Caco-2 (cell line): ENCODE measurements around the gene ELF3. TPM values are rescaled to one million over a fixed set of nuclear protein-coding genes. Genes with fewer than 3 reads are reported as not detected.

Experiments used
- BruUV-seq: library from RNA; stranded (reverse); fragments of 400-500 nt; replicated peaks from 2 replicates; lab custom pipeline; 2021; lab: Mats Ljungman, UMichigan
- CTCF ChIA-PET: fragments of 300-600 bp; sonication (Branson Sonifier 250); formaldehyde crosslinking; loops from one replicate; lab custom pipeline; 2022; ENCODE audit warnings: antibody characterized with exemption; lab: Charles Lee
- POLR2A ChIA-PET: fragments of 300-600 bp; sonication (Branson Sonifier 250); formaldehyde crosslinking; loops from one replicate; lab custom pipeline; 2022; ENCODE audit warnings: antibody characterized with exemption; lab: Charles Lee
- DNase-seq, 2 experiments: peaks; one replicate each; pipeline versions ENCODE4 v3.0.0 to v3.0.0-alpha.2; 2020 to 2022
- H3K27me3 ChIP-seq: replicated peaks from 2 replicates; pipeline ENCODE4 v1.6.0; 2011; ENCODE audit warnings: low read length; ENCODE audit not compliant: control insufficient read depth, insufficient read depth
- H3K36me3 ChIP-seq: 2 replicates; pipeline ENCODE4 v1.5.1; 2011; ENCODE audit warnings: low read length; ENCODE audit not compliant: control insufficient read depth, insufficient read depth
- H3K4me1 ChIP-seq: fragments of 250-450 bp; sonication (Bioruptor Pico); 2 replicates; pipeline ENCODE4 v1.5.1; 2020; ENCODE audit warnings: mild to moderate bottlenecking
- H3K4me3 ChIP-seq: 2 replicates; pipeline ENCODE4 v1.5.1; 2011; ENCODE audit warnings: low read depth, mild to moderate bottlenecking, control low read depth, low read length
- H3K9me3 ChIP-seq: fragments of 250-450 bp; sonication (Bioruptor Pico); 2 replicates; pipeline ENCODE4 v1.5.1; 2020; ENCODE audit warnings: mild to moderate bottlenecking, moderate library complexity
- H3K27ac Mint-ChIP-seq: one replicate; pipeline ENCODE4 v1.8.0; 2022; ENCODE audit warnings: mixed read lengths; ENCODE audit not compliant: unreplicated experiment
- H3K27me3 Mint-ChIP-seq: one replicate; pipeline ENCODE4 v1.8.0; 2022; ENCODE audit warnings: mixed read lengths; ENCODE audit not compliant: insufficient read depth, unreplicated experiment
- H3K36me3 Mint-ChIP-seq: one replicate; pipeline ENCODE4 v1.8.0; 2022; ENCODE audit warnings: mild to moderate bottlenecking, mixed read lengths; ENCODE audit not compliant: insufficient read depth, unreplicated experiment
- H3K4me1 Mint-ChIP-seq: one replicate; pipeline ENCODE4 v1.8.0; 2022; ENCODE audit warnings: low read depth, mixed read lengths; ENCODE audit not compliant: unreplicated experiment
- H3K4me3 Mint-ChIP-seq: one replicate; pipeline ENCODE4 v1.8.0; 2022; ENCODE audit warnings: mild to moderate bottlenecking, moderate library complexity, mixed read lengths; ENCODE audit not compliant: unreplicated experiment
- H3K9me3 Mint-ChIP-seq: one replicate; pipeline ENCODE4 v1.8.0; 2022; ENCODE audit warnings: mixed read lengths; ENCODE audit not compliant: unreplicated experiment
- intact Hi-C: fragments of 100-400 bp; cut with micrococcal nuclease; formaldehyde crosslinking; loops from one replicate; pipeline ENCODE4 v1.10.0; 2022; ENCODE audit not compliant: unreplicated experiment
- total RNA-seq: library from RNA; stranded (reverse); gene quantifications from 2 replicates; pipeline ENCODE4 v1.2.3, GENCODE V29; 2022
- TF ChIP-seq, protein P1 (sequence below), 2 experiments: fragments of 200-600 bp in 1 of 2; IDR thresholded peaks; 1 replicate in 1 of 2; 2 replicates in 1 of 2; pipeline versions ENCODE4 v1.5.1 to v1.8.0; 2011 to 2022; ENCODE audit warnings: antibody characterized with exemption in 1 of 2, control low read depth in 1 of 2, inconsistent platforms in 1 of 2, low read depth in 1 of 2, low read length in 1 of 2, mild to moderate bottlenecking in 1 of 2, moderate library complexity in 1 of 2; ENCODE audit not compliant: insufficient read depth in 1 of 2, severe bottlenecking in 1 of 2, unreplicated experiment in 1 of 2

Gene ELF3
- total RNA-seq, 1 experiment from 2014 or later = 116 TPM

DNA sequence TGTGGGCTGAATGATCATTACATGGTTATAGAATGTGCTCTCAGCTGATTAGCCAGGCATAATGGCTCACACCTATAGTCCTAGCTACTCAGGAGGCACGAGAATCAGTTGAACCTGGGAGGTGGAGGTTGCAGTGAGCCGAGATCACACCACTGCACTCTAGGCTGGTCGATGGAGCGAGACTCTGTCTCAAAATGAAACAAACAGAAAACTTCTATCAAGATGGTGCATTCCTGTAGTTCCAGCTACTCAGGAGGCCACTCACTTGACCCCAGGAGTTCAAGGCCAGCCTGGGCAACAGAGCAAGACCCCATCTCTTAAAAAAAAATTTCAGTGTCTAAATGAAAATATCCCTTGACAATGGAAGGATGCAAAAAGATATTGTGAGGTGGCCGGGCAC, 44.2 kb upstream of the ELF3 start:
- Histone ChIP-seq H3K4me3 (no peak overlapping the region), H3K9me3 (no peaks in the 10 kb centered on the region), H3K27me3 (no peaks in the 10 kb centered on the region), H3K36me3 (peaks cover 6% of the 10 kb centered on the region), H3K4me1 (no peaks in the 10 kb centered on the region)
- Mint-ChIP-seq H3K27me3 (no peaks in the 10 kb centered on the region), H3K9me3 (no peaks in the 10 kb centered on the region), H3K4me1 (no peaks in the 10 kb centered on the region), H3K27ac (no peak overlapping the region), H3K36me3 (peaks cover 93% of the 10 kb centered on the region), H3K4me3 (no peak overlapping the region)
- no TSS peak for BruUV-seq
- POLR2A ChIA-PET = no interaction called here
- CTCF ChIA-PET = no interaction called here
- TF ChIP-seq, protein P1, sequence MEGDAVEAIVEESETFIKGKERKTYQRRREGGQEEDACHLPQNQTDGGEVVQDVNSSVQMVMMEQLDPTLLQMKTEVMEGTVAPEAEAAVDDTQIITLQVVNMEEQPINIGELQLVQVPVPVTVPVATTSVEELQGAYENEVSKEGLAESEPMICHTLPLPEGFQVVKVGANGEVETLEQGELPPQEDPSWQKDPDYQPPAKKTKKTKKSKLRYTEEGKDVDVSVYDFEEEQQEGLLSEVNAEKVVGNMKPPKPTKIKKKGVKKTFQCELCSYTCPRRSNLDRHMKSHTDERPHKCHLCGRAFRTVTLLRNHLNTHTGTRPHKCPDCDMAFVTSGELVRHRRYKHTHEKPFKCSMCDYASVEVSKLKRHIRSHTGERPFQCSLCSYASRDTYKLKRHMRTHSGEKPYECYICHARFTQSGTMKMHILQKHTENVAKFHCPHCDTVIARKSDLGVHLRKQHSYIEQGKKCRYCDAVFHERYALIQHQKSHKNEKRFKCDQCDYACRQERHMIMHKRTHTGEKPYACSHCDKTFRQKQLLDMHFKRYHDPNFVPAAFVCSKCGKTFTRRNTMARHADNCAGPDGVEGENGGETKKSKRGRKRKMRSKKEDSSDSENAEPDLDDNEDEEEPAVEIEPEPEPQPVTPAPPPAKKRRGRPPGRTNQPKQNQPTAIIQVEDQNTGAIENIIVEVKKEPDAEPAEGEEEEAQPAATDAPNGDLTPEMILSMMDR (IDR thresholded peaks at IDR 0.05; ENCODE audit: insufficient read depth in 1 of 2, low read depth in 1 of 2, low read length in 1 of 2, severe bottlenecking in 1 of 2, unreplicated experiment in 1 of 2) = no peak
- intact Hi-C loops = no loop called here
- no peak for DNase-seq

DNA sequence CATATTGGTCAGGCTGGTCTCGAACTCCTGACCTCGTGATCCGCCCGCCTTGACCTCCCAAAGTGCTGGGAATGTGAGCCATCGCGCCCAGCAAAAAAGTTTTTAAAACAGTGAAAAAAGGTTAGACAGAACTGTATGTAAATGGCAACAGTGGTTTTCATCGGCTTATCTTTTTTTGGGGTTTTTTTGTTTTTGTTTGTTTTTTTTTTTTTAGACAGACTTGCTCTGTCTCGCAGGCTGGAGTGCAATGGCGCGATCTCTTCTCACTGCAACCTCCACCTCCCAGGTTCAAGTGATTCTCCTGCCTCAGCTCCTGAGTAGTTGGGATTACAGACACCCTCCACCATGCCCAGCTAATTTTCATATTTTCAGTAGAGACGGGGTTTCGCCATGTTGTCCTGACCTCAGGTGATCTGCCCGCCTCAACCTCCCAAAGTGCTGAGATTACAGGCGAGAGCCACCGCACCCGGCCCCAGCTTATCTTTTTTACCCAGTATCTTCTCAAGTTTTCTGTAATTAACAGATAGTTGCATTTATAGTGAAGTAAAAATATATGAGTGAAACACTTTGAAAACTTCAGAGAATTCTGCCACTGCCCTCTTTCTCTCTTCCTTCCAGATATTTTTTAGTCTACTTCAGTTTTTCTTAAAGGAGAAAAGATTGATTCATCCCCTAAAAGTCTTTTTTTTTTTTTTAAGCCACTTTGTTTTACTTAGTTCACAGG, 42.0 kb upstream of the ELF3 start:
- H3K27ac Mint-ChIP-seq = no peak overlapping the region
- H3K27me3 ChIP-seq = no peaks in the 10 kb centered on the region
- TF ChIP-seq, protein P1 (IDR thresholded peaks at IDR 0.05; ENCODE audit: insufficient read depth in 1 of 2, low read depth in 1 of 2, low read length in 1 of 2, severe bottlenecking in 1 of 2, unreplicated experiment in 1 of 2) = no peak
- H3K4me1 Mint-ChIP-seq = no peaks in the 10 kb centered on the region
- POLR2A ChIA-PET = interaction anchor here (0.6 kb wide), 1 partner anchor 40 kb away, joined by 3 read pairs; no protein-coding TSS in a partner anchor
- no peaks in the 10 kb centered on the region for H3K27me3 Mint-ChIP-seq
- H3K9me3 Mint-ChIP-seq = no peaks in the 10 kb centered on the region
- CTCF ChIA-PET = interaction anchor here (1.0 kb wide), 1 partner anchor 10 kb away, joined by 6 read pairs; no protein-coding TSS in a partner anchor
- H3K4me1 ChIP-seq = no peaks in the 10 kb centered on the region
- no peak overlapping the region for H3K4me3 Mint-ChIP-seq
- no peak overlapping the region for H3K4me3 ChIP-seq
- BruUV-seq = no TSS peak
- H3K36me3 ChIP-seq = peaks cover 6% of the 10 kb centered on the region; the same call in 1 of the 2 replicates
- H3K9me3 ChIP-seq = no peaks in the 10 kb centered on the region
- no peak for DNase-seq
- intact Hi-C loops = no loop called here
- peaks cover 72% of the 10 kb centered on the region for H3K36me3 Mint-ChIP-seq

DNA sequence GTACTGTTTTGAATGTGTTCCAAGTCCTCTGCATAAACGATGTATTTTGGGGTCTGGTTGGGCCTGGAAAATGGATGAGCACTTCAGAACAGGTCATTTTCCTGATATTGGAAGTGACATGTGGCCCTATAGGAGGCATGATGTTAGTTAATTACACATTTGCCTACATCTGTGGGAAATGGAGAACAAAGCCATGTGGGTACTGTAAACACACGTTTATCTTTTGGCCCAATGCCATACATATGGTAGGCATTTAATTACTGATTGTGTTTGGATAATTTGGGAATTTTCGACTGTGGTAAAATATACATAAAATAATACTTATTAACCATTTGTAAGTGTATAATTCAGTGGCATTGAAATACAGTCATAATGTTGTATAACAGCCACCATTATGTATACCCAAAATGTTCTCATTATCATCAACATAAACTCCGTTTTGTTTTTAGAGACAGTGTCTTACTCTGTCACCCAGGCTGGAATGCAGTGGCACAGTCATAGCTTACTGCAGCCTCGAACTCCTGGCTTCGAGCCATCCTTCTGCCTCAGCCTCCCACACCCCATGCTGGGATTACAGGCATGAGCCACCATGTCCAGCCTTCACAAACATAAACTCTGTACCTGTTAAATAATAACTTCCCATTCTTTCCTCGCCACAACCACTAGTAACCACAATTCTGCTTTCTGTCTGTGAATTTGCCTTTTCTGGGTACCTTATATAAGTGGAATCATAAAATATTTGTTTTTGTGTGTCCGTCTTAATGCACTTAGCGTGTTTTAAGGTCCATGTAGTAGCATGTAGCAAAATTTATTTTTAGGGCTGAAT, 39.8 kb upstream of the ELF3 start:
- DNase-seq = no peak
- intact Hi-C loops = no loop called here
- Mint-ChIP-seq H3K4me3 (no peak overlapping the region), H3K27ac (no peak overlapping the region), H3K4me1 (no peaks in the 10 kb centered on the region), H3K27me3 (peaks cover 3% of the 10 kb centered on the region), H3K9me3 (no peaks in the 10 kb centered on the region), H3K36me3 (peaks cover 54% of the 10 kb centered on the region)
- TF ChIP-seq, protein P1 (IDR thresholded peaks at IDR 0.05; ENCODE audit: insufficient read depth in 1 of 2, low read depth in 1 of 2, low read length in 1 of 2, severe bottlenecking in 1 of 2, unreplicated experiment in 1 of 2) = no peak
- Histone ChIP-seq H3K4me3 (no peak overlapping the region), H3K9me3 (no peaks in the 10 kb centered on the region), H3K36me3 (peaks cover 3% of the 10 kb centered on the region; the same call in 1 of the 2 replicates), H3K4me1 (no peaks in the 10 kb centered on the region), H3K27me3 (no peaks in the 10 kb centered on the region)
- ChIA-PET CTCF (interaction anchor here (4.1 kb wide), 1 partner anchor 75 kb away, joined by 41 read pairs; no protein-coding TSS in a partner anchor), POLR2A (no interaction called here)
- no TSS peak for BruUV-seq
